ENCODE data around the gene ZNF605.

Gene ZNF605

GRCh38 chr12:132936163-132936562 is 19.9 kb downstream of the ZNF605 start:
- Histone ChIP-seq H3K9ac (ENCODE audit: low read length) (no peak overlapping the region), H3K27me3 (replicated peaks; ENCODE audit: insufficient read depth, low read length) (no peaks in the 10 kb centered on the region), H3K27ac (ENCODE audit: low read length) (no peak overlapping the region), H3K4me1 (ENCODE audit: low read length) (no peaks in the 10 kb centered on the region), H4K20me1 (ENCODE audit: insufficient read depth, low read length) (no peaks in the 10 kb centered on the region), H3K36me3 (replicated peaks; ENCODE audit: insufficient read depth, low read length) (no peaks in the 10 kb centered on the region), H3K9me3 (replicated peaks; ENCODE audit: insufficient read depth, low read length) (no peaks in the 10 kb centered on the region), H3K4me3 (ENCODE audit: low read length) (no peak overlapping the region), H3K79me2 (ENCODE audit: low read length) (no peaks in the 10 kb centered on the region), H3K9me2 (replicated peaks; ENCODE audit: insufficient read depth, low read length) (no peaks in the 10 kb centered on the region), H3F3A (ENCODE audit: insufficient read depth, low read length) (no peaks in the 10 kb centered on the region), H2AFZ (ENCODE audit: low read length) (no peak overlapping the region), H3K4me2 (ENCODE audit: low read depth, low read length) (no peak overlapping the region)
- TF ChIP-seq EZH2 (optimal IDR thresholded peaks at IDR 0.05; ENCODE audit: low read depth, low read length) (no peak), CTCF (IDR thresholded peaks at IDR 0.05; ENCODE audit: low read length) (no peak), EZH2phosphoT487 (IDR thresholded peaks at IDR 0.05; ENCODE audit: low read length) (no peak)
- no peak for DNase-seq

- no peak overlapping the region for H2AFZ ChIP-seq (ENCODE audit: low read length)
- no peaks in the 10 kb centered on the region for H3K9me3 ChIP-seq (replicated peaks; ENCODE audit: insufficient read depth, low read length)
- H3K27ac ChIP-seq (ENCODE audit: low read length), result no peak overlapping the region
- H3K9ac ChIP-seq (ENCODE audit: low read length), result no peak overlapping the region
- no peaks in the 10 kb centered on the region for H3K9me2 ChIP-seq (replicated peaks; ENCODE audit: insufficient read depth, low read length)
- no peak overlapping the region for H3K4me3 ChIP-seq (ENCODE audit: low read length)
- TF ChIP-seq CTCF (IDR thresholded peaks at IDR 0.05; ENCODE audit: low read length), result no peak
- TF ChIP-seq EZH2 (optimal IDR thresholded peaks at IDR 0.05; ENCODE audit: low read depth, low read length), result no peak
- TF ChIP-seq EZH2phosphoT487 (IDR thresholded peaks at IDR 0.05; ENCODE audit: low read length), result no peak
- no peaks in the 10 kb centered on the region for H3K79me2 ChIP-seq (ENCODE audit: low read length)
- no peaks in the 10 kb centered on the region for H4K20me1 ChIP-seq (ENCODE audit: insufficient read depth, low read length)
- no peak for DNase-seq
- no peaks in the 10 kb centered on the region for H3K36me3 ChIP-seq (replicated peaks; ENCODE audit: insufficient read depth, low read length)
- H3K4me2 ChIP-seq (ENCODE audit: low read depth, low read length), result no peak overlapping the region
- no peaks in the 10 kb centered on the region for H3K4me1 ChIP-seq (ENCODE audit: low read length)
- no peaks in the 10 kb centered on the region for H3F3A ChIP-seq (ENCODE audit: insufficient read depth, low read length)
- H3K27me3 ChIP-seq (replicated peaks; ENCODE audit: insufficient read depth, low read length), result no peaks in the 10 kb centered on the region
Observed at GRCh38 chr12:132926415-132926833, 29.7 kb downstream of the ZNF605 start.

GRCh38 chr12:132925597-132926414 is 30.3 kb downstream of the ZNF605 start:
- Histone ChIP-seq H3K9me3 (replicated peaks; ENCODE audit: insufficient read depth, low read length) (no peaks in the 10 kb centered on the region), H3K27me3 (replicated peaks; ENCODE audit: insufficient read depth, low read length) (no peaks in the 10 kb centered on the region)

More at GRCh38 chr12:132925597-132926414, 30.3 kb downstream of the ZNF605 start:
- no peak overlapping the region for H3K9ac ChIP-seq (ENCODE audit: low read length)
- DNase-seq, result no peak
- H3K79me2 ChIP-seq (ENCODE audit: low read length), result no peaks in the 10 kb centered on the region
- H3K36me3 ChIP-seq (replicated peaks; ENCODE audit: insufficient read depth, low read length), result no peaks in the 10 kb centered on the region
- H3K4me2 ChIP-seq (ENCODE audit: low read depth, low read length), result no peak overlapping the region
- H4K20me1 ChIP-seq (ENCODE audit: insufficient read depth, low read length), result no peaks in the 10 kb centered on the region
- H3K27ac ChIP-seq (ENCODE audit: low read length), result no peak overlapping the region
- TF ChIP-seq CTCF (IDR thresholded peaks at IDR 0.05; ENCODE audit: low read length) (no peak), EZH2phosphoT487 (IDR thresholded peaks at IDR 0.05; ENCODE audit: low read length) (no peak), EZH2 (optimal IDR thresholded peaks at IDR 0.05; ENCODE audit: low read depth, low read length) (no peak)
- H2AFZ ChIP-seq (ENCODE audit: low read length), result no peak overlapping the region
- no peaks in the 10 kb centered on the region for H3F3A ChIP-seq (ENCODE audit: insufficient read depth, low read length)
- H3K4me3 ChIP-seq (ENCODE audit: low read length), result no peak overlapping the region
- no peaks in the 10 kb centered on the region for H3K9me2 ChIP-seq (replicated peaks; ENCODE audit: insufficient read depth, low read length)
- no peaks in the 10 kb centered on the region for H3K4me1 ChIP-seq (ENCODE audit: low read length)

All from MM.1S (cell line).